B cell (primary cell): ENCODE results near the gene ALDH8A1.

ENCODE experiments used
- EZH2 ChIP-seq: IDR thresholded peaks from 2 replicates; pipeline ENCODE4 v1.6.1; 2012; ENCODE audit warnings: borderline replicate concordance, low read depth, mild to moderate bottlenecking, moderate library complexity, low read length; ENCODE audit not compliant: insufficient read depth, poor library complexity, severe bottlenecking
- TF ChIP-seq, protein P1 (sequence below): fragments of 200-600 bp; IDR thresholded peaks from one replicate; pipeline ENCODE4 v1.8.0; 2022; ENCODE audit warnings: antibody characterized with exemption, mild to moderate bottlenecking

- TF ChIP-seq, protein P1, sequence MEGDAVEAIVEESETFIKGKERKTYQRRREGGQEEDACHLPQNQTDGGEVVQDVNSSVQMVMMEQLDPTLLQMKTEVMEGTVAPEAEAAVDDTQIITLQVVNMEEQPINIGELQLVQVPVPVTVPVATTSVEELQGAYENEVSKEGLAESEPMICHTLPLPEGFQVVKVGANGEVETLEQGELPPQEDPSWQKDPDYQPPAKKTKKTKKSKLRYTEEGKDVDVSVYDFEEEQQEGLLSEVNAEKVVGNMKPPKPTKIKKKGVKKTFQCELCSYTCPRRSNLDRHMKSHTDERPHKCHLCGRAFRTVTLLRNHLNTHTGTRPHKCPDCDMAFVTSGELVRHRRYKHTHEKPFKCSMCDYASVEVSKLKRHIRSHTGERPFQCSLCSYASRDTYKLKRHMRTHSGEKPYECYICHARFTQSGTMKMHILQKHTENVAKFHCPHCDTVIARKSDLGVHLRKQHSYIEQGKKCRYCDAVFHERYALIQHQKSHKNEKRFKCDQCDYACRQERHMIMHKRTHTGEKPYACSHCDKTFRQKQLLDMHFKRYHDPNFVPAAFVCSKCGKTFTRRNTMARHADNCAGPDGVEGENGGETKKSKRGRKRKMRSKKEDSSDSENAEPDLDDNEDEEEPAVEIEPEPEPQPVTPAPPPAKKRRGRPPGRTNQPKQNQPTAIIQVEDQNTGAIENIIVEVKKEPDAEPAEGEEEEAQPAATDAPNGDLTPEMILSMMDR, result no peak
- TF ChIP-seq EZH2, result no peak
These were observed 79.0 kb downstream of the ALDH8A1 start for GRCh38 chr6:134870677-134871498.
